Stimulated activated naive B cell treated with anti-CD40 and anti-IgM and Interleukin-4, amounts not matched to agents 10 μg/mL and 1 μg/mL and 100 μg/mL, for 72 hours (primary cell): Measurements from ENCODE around the gene OR10P1.

Experiments
- ATAC-seq, 2 donors: fragments of 150-1000 bp; cut with Tn5 transposase; replicated peaks; 2 replicates each; pipeline ENCODE4 v1.10.0; 2021; ENCODE audit warnings: moderate library complexity in 1 of 2
- DNase-seq: peaks from one replicate; pipeline ENCODE4 v3.0.0; 2021
- H3K27ac Mint-ChIP-seq: one replicate; pipeline ENCODE4 v1.8.0; 2022; ENCODE audit warnings: mild to moderate bottlenecking, mixed read lengths
- H3K27me3 Mint-ChIP-seq, 2 donors: one replicate each; pipeline ENCODE4 v1.8.0; 2022; ENCODE audit warnings: mixed read lengths in 2 of 2
- H3K36me3 Mint-ChIP-seq, 2 donors: one replicate each; pipeline ENCODE4 v1.8.0; 2022; ENCODE audit warnings: mixed read lengths in 2 of 2, mild to moderate bottlenecking in 1 of 2
- H3K4me1 Mint-ChIP-seq, 2 donors: one replicate each; pipeline ENCODE4 v1.8.0; 2022; ENCODE audit warnings: mixed read lengths in 2 of 2, mild to moderate bottlenecking in 1 of 2
- H3K4me3 Mint-ChIP-seq, 2 donors: one replicate each; pipeline ENCODE4 v1.8.0; 2022; ENCODE audit warnings: mild to moderate bottlenecking in 2 of 2, mixed read lengths in 2 of 2, moderate library complexity in 1 of 2
- H3K9me3 Mint-ChIP-seq, 2 donors: one replicate each; pipeline ENCODE4 v1.8.0; 2022; ENCODE audit warnings: mixed read lengths in 2 of 2, mild to moderate bottlenecking in 1 of 2

The OR10P1 gene

DNA sequence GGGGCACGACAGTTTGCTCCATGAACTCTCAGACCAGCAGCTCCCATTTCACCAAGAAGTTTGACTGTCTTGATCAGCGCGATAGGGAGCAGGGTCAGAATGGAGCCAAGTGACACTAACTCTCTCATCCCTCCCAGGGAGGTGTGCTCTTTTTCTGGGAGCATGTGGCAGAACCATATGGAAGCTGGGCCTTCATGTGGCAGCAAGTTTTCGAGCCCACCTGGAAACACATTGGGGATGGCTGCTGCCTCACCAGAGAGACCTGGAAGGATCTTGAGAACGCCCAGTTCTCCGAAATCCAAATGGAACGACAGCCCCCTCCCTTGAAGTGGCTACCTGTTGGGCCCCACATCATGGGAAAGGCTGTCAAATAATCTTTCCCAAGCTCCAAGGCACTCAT is 47.0 kb downstream of the OR10P1 start:
- no peaks in the 10 kb centered on the region for H3K36me3 Mint-ChIP-seq
- H3K4me3 Mint-ChIP-seq, result no peak overlapping the region
- ATAC-seq (no peak), DNase-seq (no peak)
- peaks cover 32 to 44% of the 10 kb centered on the region in 2 donors for H3K4me1 Mint-ChIP-seq
- H3K27ac Mint-ChIP-seq, result no peak overlapping the region
- H3K27me3 Mint-ChIP-seq, result no peaks in the 10 kb centered on the region
- H3K9me3 Mint-ChIP-seq, result no peaks in the 10 kb centered on the region

DNA sequence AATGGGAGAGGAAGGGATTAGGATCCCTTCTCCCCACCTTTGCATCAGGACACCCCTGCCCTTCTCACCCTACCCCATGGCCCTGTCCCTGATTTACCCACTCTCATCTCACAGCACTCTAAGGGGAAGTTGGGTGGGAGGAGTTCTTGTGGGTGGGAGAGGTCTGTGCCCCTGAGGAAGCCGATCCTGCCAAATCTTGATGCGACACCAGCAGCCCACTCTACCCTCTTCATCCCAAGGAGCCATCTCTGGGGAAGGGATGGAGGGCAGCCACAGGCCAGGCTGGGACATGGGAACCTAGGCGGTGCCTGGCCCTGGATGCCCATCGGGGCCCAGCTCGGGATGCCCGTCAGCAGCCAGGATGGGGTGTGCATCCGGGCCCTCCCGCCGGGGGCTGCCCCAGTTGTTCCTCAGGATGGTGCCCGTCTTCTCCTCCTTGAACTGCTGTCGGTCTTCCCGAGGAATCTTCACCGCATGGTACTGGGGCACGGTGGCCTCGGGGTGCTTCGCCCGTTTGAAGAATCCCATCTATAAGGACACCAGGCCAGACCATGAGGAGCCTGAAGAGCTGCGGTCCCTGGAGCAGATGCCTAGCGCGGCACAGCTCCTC is 48.2 kb downstream of the OR10P1 start:
- Mint-ChIP-seq H3K4me1 (peaks cover 32 to 44% of the 10 kb centered on the region in 2 donors), H3K27me3 (no peaks in the 10 kb centered on the region), H3K36me3 (no peaks in the 10 kb centered on the region), H3K27ac (no peak overlapping the region), H3K4me3 (no peak overlapping the region), H3K9me3 (no peaks in the 10 kb centered on the region)
- no peak for DNase-seq
- ATAC-seq, result no peak

DNA sequence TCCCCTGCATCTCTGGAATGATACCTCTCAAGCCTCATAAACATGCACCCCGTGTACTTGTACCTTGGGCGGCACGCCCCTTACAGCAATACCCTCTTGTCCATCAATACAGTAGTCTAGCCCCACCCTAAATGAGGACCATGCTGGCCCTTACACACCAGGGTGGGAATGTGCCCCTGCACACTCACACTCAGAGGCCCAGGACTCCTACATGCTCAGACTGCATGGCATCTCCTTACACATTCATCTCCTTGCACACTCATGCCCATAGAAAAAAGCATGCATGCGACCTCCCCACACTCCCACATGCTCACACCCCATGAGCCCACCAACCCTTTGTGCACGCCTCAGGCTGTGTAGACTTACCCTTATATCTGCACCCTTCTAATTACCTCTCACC is 49.0 kb downstream of the OR10P1 start:
- no peak for DNase-seq
- H3K4me1 Mint-ChIP-seq, result peaks cover 32 to 43% of the 10 kb centered on the region in 2 donors
- H3K27ac Mint-ChIP-seq, result no peak overlapping the region
- no peaks in the 10 kb centered on the region for H3K27me3 Mint-ChIP-seq
- H3K36me3 Mint-ChIP-seq, result no peaks in the 10 kb centered on the region
- ATAC-seq, result no peak
- no peaks in the 10 kb centered on the region for H3K9me3 Mint-ChIP-seq
- no peak overlapping the region for H3K4me3 Mint-ChIP-seq

DNA sequence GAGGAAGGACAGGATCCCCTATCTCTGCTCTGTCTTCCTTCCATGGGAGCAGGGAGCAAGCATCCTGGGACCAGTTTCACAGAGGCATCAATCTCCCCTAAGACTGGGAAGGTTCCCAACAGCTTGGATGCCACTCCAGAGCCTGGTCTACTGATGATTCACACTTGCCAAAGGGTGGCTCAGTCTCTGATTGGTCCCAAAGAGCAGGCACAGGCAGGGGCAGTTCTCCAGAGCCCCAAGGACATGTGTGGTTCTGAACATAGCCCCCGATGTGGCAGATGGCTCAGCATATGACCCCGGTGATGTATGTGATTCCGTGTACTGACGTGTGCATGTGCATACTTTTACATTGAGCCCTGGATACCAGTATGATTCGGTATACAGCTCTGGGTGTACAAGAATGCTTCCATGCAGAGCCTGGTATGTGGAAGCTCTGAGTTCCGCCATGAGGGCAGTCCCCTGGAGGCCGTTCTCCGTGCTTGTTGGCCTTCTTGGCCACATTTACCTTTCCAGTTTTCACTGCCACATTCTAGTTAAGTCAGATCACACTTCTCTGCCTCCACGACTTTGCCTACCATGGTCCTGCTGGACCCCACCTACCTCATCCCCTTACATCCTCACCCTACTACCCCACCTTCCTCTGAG is 49.8 kb downstream of the OR10P1 start:
- Mint-ChIP-seq H3K4me3 (no peak overlapping the region), H3K4me1 (peaks cover 24 to 34% of the 10 kb centered on the region in 2 donors), H3K27me3 (no peaks in the 10 kb centered on the region), H3K9me3 (no peaks in the 10 kb centered on the region), H3K36me3 (no peaks in the 10 kb centered on the region), H3K27ac (no peak overlapping the region)
- DNase-seq (no peak), ATAC-seq (no peak)
